ENCODE results near the gene PFKL. TPM values are rescaled to one million over a fixed set of nuclear protein-coding genes. Genes with fewer than 3 reads are reported as not detected.

PFKL gene
- total RNA-seq, 4 donors from 2014 or later: 104 to 145 (median 136) TPM

DNA sequence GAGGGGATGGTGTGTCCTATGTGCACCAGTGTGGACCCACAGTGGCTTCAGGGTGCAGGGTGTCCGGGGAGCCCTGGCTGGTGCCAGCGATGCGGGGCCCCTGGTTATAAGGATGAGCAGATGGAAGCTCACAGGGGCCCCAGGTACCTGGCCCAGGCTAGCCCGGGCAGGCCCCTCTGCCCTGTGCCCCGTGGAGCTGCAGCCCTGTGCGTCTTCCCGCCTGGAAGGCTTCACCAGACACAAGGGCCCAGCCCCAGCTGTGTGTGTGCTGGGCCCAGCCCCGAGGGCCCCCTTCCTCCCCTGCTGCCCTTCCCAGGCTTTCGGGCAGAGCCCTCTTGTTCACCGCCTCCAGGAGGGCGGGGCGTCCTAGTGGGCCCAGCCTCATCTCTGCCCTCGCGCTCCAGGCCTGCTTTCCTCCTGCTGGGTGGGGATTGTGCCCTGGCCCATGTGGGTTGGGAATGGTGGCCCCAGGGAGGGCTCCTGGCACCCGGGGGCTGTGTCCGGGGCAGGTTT lies 15.9 kb downstream of the PFKL start:
- no peak overlapping the region for H3K4me3 ChIP-seq (ENCODE audit: low read depth, poor library complexity, severe bottlenecking)
- TF ChIP-seq POLR2A (IDR thresholded peaks at IDR 0.05): no peak
- TF ChIP-seq CTCF (IDR thresholded peaks at IDR 0.05): no peak
- DNase-seq (ENCODE audit: low spot score in 2 of 2): no peak
- intact Hi-C loops (cut with DNase I; ENCODE audit: low total_unique reads): no loop called here
- 66 to 67% methylated on average over 11 to 15 of the region's 16 CpGs for WGBS, 2 donors

DNA sequence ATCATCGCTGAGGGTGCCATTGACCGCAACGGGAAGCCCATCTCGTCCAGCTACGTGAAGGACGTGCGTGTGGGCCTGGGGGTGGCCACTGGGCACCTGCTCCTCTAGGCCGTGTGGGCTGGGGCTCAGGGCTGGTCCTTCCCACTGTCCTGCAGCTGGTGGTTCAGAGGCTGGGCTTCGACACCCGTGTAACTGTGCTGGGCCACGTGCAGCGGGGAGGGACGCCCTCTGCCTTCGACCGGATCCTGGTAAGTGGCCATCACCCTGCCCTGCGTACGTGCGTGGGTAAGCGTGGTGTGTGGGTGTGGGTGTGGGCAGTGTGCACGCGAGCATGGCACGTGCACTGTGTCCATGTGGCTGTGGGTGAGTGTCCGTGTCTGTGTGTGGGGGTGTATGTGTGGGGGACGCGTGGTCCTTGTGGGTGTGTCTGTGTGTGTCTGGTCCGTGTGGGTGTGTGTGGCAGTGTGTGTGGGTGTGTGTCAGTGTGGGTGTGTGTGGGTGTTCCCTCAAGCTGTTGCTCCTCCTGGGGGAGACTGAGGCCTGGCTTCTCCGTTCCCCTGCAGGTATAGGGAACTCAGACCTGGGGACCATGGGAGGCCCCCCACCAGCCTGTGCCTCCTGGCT lies 16.5 kb downstream of the PFKL start:
- intact Hi-C loops (cut with DNase I; ENCODE audit: low total_unique reads): no loop called here
- no peak for DNase-seq (ENCODE audit: low spot score in 2 of 2)
- TF ChIP-seq POLR2A (IDR thresholded peaks at IDR 0.05) (no peak), CTCF (IDR thresholded peaks at IDR 0.05) (no peak)
- H3K4me3 ChIP-seq (ENCODE audit: low read depth, poor library complexity, severe bottlenecking): no peak overlapping the region
- WGBS, 2 donors: 87 to 89% methylated on average over 22 to 24 of the region's 27 CpGs

DNA sequence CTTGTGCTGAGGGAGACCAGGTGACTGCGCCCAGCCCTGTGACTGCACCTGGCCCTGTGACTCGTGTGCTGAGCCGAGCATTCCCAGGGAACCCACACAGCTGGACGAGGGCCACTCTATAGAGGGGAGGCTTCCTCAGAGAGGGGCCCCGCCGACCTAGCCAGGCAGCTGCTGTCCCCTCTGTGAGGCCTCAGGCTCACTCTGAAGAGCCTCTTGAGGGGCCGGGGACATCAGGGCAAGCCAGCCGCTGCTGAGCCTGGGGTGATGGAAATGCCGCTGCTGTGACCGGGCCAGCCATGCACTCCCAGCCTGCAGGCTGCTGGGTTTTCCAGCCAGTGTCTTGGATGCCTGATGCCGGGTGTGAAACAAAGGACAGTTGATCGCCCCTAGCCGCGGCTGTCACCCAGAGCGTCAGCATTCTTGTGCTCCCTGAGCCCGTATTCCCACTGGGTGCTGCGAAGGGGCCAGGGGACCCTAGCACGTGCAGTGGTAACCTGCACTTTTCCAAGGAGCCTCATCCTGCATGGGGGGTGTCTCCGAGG lies 17.5 kb downstream of the PFKL start:
- 91 to 93% methylated on average over 13 to 15 of the region's 19 CpGs for WGBS, 2 donors
- DNase-seq (ENCODE audit: low spot score in 2 of 2): no peak
- TF ChIP-seq POLR2A (IDR thresholded peaks at IDR 0.05) (no peak), CTCF (IDR thresholded peaks at IDR 0.05) (no peak)

GRCh38 chr21:44317871-44318270 lies 18.0 kb downstream of the PFKL start:
- intact Hi-C loops (cut with DNase I; ENCODE audit: low total_unique reads): no loop called here
- 91% methylated on average over 21 to 22 of the region's 22 CpGs for WGBS, 2 donors
- TF ChIP-seq POLR2A (IDR thresholded peaks at IDR 0.05) (no peak), CTCF (IDR thresholded peaks at IDR 0.05) (no peak)
- DNase-seq (ENCODE audit: low spot score in 2 of 2): no peak
- no peak overlapping the region for H3K4me3 ChIP-seq (ENCODE audit: low read depth, poor library complexity, severe bottlenecking)

More for the DNA sequence above, 17.5 kb downstream of the PFKL start:
- no peak overlapping the region for H3K4me3 ChIP-seq (ENCODE audit: low read depth, poor library complexity, severe bottlenecking)
- intact Hi-C loops (cut with DNase I; ENCODE audit: low total_unique reads): no loop called here

DNA sequence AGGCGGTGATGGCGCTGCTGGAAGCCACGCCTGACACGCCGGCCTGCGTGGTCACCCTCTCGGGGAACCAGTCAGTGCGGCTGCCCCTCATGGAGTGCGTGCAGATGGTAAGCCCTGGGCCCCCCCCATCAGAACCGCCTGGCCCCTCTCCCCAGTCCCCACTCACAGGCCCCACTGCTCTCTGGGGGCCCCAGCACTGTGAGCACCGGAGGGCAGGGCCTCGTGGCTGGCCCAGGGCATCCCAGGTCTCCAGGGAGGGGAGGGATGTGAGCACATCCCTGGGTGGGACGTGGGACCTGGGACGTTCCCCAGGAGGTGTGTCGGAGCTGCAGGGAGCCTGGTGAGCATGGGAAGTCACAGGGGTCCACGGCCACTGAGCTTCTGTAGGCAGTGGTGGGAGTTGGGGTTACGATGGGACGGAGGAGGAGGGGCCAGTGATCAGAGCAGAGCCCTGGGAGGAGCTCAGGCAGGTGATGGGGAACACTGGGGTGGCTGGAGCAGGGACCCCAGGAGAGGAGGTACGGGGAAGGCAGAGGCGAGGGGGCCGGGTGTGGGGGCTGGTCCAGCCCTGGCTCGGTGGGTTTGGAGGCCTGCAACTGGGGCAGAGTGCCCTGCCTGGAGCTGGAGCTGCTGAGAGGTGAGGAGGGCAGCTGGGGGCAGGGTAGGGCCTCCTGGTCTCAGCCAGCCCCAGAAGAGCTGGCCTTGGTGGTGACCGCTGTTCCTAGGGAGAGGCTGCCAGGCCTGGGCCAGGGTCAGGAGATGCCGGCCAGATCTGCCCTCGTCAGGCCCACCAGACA lies 18.8 kb downstream of the PFKL start:
- no peak for TF ChIP-seq POLR2A (IDR thresholded peaks at IDR 0.05)
- no peak for TF ChIP-seq CTCF (IDR thresholded peaks at IDR 0.05)
- intact Hi-C loops (cut with DNase I; ENCODE audit: low total_unique reads): no loop called here
- DNase-seq (ENCODE audit: low spot score in 2 of 2): no peak
- 95 to 97% methylated on average over 21 to 23 of the region's 25 CpGs for WGBS, 2 donors
- no peak overlapping the region for H3K4me3 ChIP-seq (ENCODE audit: low read depth, poor library complexity, severe bottlenecking)

All from lower leg skin (tissue), 4 donors.